ENCODE data around the gene PAM. TPM values are rescaled to one million over a fixed set of nuclear protein-coding genes. Genes with fewer than 3 reads are reported as not detected.

Gene PAM
- total and polyA plus RNA-seq, 2 donors from 2014 or later, result 158 to 293 TPM

GRCh38 chr5:103027267-103027666 is 272.2 kb downstream of the PAM start:
- Histone ChIP-seq H3K27me3 (ENCODE audit: control insufficient read depth, insufficient read depth, low read length) (no peaks in the 10 kb centered on the region), H3K4me3 (ENCODE audit: low read length in 3 of 3) (no peak overlapping the region), H3K36me3 (ENCODE audit: control insufficient read depth in 2 of 3, insufficient read depth in 3 of 3, low read length in 3 of 3) (peaks cover 1 to 8% (median 2%) of the 10 kb centered on the region in 3 donors), H3K9me3 (ENCODE audit: control insufficient read depth in 2 of 3, insufficient read depth in 1 of 3, low read length in 3 of 3) (no peaks in the 10 kb centered on the region), H3K9ac (ENCODE audit: low read length in 3 of 3) (no peak overlapping the region), H3K4me1 (ENCODE audit: control insufficient read depth in 2 of 3, insufficient read depth in 2 of 3, low read depth in 1 of 3, low read length in 3 of 3) (no peaks in the 10 kb centered on the region), H3K27ac (ENCODE audit: low read depth in 2 of 2, low read length in 2 of 2) (no peak overlapping the region)
- intact Hi-C loops (cut with DNase I), result no loop called here
- FAIRE-seq, result no peak
- TF ChIP-seq CTCF (IDR thresholded peaks at IDR 0.05; ENCODE audit: borderline replicate concordance, extremely low read depth, insufficient read depth), result no peak
- DNase-seq, result no peak

GRCh38 chr5:103031607-103032006 is 276.5 kb downstream of the PAM start:
- Histone ChIP-seq H3K4me3 (ENCODE audit: low read length in 3 of 3) (no peak overlapping the region), H3K4me1 (ENCODE audit: control insufficient read depth in 2 of 3, insufficient read depth in 2 of 3, low read depth in 1 of 3, low read length in 3 of 3) (no peaks in the 10 kb centered on the region), H3K27me3 (ENCODE audit: control insufficient read depth, insufficient read depth, low read length) (no peaks in the 10 kb centered on the region), H3K9ac (ENCODE audit: low read length in 3 of 3) (no peak overlapping the region), H3K27ac (ENCODE audit: low read depth in 2 of 2, low read length in 2 of 2) (no peak overlapping the region), H3K36me3 (ENCODE audit: control insufficient read depth in 2 of 3, insufficient read depth in 3 of 3, low read length in 3 of 3) (peaks cover 0 to 8% (median 0%) of the 10 kb centered on the region in 3 donors), H3K9me3 (ENCODE audit: control insufficient read depth in 2 of 3, insufficient read depth in 1 of 3, low read length in 3 of 3) (peaks cover 0 to 6% (median 0%) of the 10 kb centered on the region in 3 donors)
- DNase-seq (no peak), FAIRE-seq (no peak)
- no peak for TF ChIP-seq CTCF (IDR thresholded peaks at IDR 0.05; ENCODE audit: borderline replicate concordance, extremely low read depth, insufficient read depth)
- intact Hi-C loops (cut with DNase I), result no loop called here

GRCh38 chr5:103033696-103034095 is 278.6 kb downstream of the PAM start:
- DNase-seq (peak in 1 of 5 donors; percentile 58), FAIRE-seq (no peak)
- H3K27ac ChIP-seq (ENCODE audit: low read depth in 2 of 2, low read length in 2 of 2), result no peak overlapping the region
- no peaks in the 10 kb centered on the region for H3K27me3 ChIP-seq (ENCODE audit: control insufficient read depth, insufficient read depth, low read length)
- no peak overlapping the region for H3K4me3 ChIP-seq (ENCODE audit: low read length in 3 of 3)
- peaks cover 0 to 6% (median 0%) of the 10 kb centered on the region in 3 donors for H3K9me3 ChIP-seq (ENCODE audit: control insufficient read depth in 2 of 3, insufficient read depth in 1 of 3, low read length in 3 of 3)
- H3K9ac ChIP-seq (ENCODE audit: low read length in 3 of 3), result no peak overlapping the region
- no peak for TF ChIP-seq CTCF (IDR thresholded peaks at IDR 0.05; ENCODE audit: borderline replicate concordance, extremely low read depth, insufficient read depth)
- no peaks in the 10 kb centered on the region for H3K4me1 ChIP-seq (ENCODE audit: control insufficient read depth in 2 of 3, insufficient read depth in 2 of 3, low read depth in 1 of 3, low read length in 3 of 3)
- H3K36me3 ChIP-seq (ENCODE audit: control insufficient read depth in 2 of 3, insufficient read depth in 3 of 3, low read length in 3 of 3), result peaks cover 0 to 6% (median 0%) of the 10 kb centered on the region in 3 donors
- intact Hi-C loops (cut with DNase I), result no loop called here

All from kidney (tissue), 14 donors.